Ureter (tissue), 1 donor: ENCODE measurements around the gene AGPAT2. TPM values are rescaled to one million over a fixed set of nuclear protein-coding genes. Genes with fewer than 3 reads are reported as not detected.

Experiments used
- DNase-seq: peaks from one replicate; pipeline ENCODE4 v3.0.0-alpha.2; 2020; ENCODE audit warnings: low spot score
- total RNA-seq: library from RNA; stranded (reverse); gene quantifications from one replicate; pipeline ENCODE4 v1.2.4, GENCODE V29; 2023
- donor health status: DM: yes; HTN: yes; CAD: no.

Gene AGPAT2
- total RNA-seq, 1 donor from 2014 or later, result 52.2 TPM

- DNase-seq, result no peak
Observed at GRCh38 chr9:136661641-136662325, 25.5 kb downstream of the AGPAT2 start.

GRCh38 chr9:136660971-136661550, 26.2 kb downstream of the AGPAT2 start:
- no peak for DNase-seq

- DNase-seq, result no peak
Observed at GRCh38 chr9:136659861-136660784, 27.1 kb downstream of the AGPAT2 start.

- no peak for DNase-seq
Observed at GRCh38 chr9:136658849-136659535, 28.3 kb downstream of the AGPAT2 start.

- no peak for DNase-seq
Observed at GRCh38 chr9:136657974-136658848, 29.0 kb downstream of the AGPAT2 start.

GRCh38 chr9:136656795-136657611, 30.3 kb downstream of the AGPAT2 start:
- DNase-seq, result no peak

- no peak for DNase-seq
Observed at GRCh38 chr9:136656183-136656738, 31.0 kb downstream of the AGPAT2 start.

GRCh38 chr9:136655536-136656182, 31.6 kb downstream of the AGPAT2 start:
- no peak for DNase-seq

GRCh38 chr9:136654820-136655535, 32.3 kb downstream of the AGPAT2 start:
- DNase-seq, result no peak

GRCh38 chr9:136653323-136654079, 33.8 kb downstream of the AGPAT2 start:
- DNase-seq, result no peak

- DNase-seq, result no peak
Observed at GRCh38 chr9:136651860-136652259, 35.4 kb downstream of the AGPAT2 start.

GRCh38 chr9:136650648-136651047, 36.6 kb downstream of the AGPAT2 start:
- no peak for DNase-seq

- no peak for DNase-seq
Observed at GRCh38 chr9:136650021-136650420, 37.2 kb downstream of the AGPAT2 start.

- DNase-seq, result peak; percentile 48
Observed at GRCh38 chr9:136648751-136649150, 38.5 kb downstream of the AGPAT2 start.

- DNase-seq, result peak; percentile 42
Observed at GRCh38 chr9:136646827-136647711, 40.2 kb downstream of the AGPAT2 start.

GRCh38 chr9:136645903-136646754, 41.1 kb downstream of the AGPAT2 start:
- peak; percentile 75 for DNase-seq
